ENCODE results near the gene SH3BP4.

SH3BP4 gene

DNA sequence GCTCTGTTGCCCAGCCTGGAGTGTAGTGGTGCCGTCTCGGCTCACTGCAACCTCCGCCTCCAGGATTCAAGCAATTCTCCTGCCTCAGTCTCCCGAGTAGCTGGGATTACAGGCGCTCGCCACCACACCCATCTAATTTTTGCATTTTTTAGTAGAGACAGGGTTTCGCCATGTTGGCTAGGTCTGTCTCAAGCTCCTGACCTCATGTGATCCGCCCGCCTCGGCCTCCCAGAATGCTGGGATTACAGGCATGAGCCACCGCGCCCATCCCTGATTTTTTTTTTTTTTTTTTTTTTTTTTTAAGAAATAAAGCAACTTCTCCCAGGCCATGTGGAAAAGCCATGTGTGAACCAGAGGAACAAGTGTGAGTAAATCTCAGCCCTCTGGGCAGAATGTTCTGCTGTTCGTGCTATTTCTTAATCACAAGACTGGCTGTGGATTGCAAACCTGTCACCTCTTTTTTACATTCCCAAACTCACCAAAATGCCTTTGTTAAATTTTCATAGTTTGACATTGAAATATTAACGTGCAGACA is 6.4 kb upstream of the SH3BP4 start:
- DNase-seq = no peak

DNA sequence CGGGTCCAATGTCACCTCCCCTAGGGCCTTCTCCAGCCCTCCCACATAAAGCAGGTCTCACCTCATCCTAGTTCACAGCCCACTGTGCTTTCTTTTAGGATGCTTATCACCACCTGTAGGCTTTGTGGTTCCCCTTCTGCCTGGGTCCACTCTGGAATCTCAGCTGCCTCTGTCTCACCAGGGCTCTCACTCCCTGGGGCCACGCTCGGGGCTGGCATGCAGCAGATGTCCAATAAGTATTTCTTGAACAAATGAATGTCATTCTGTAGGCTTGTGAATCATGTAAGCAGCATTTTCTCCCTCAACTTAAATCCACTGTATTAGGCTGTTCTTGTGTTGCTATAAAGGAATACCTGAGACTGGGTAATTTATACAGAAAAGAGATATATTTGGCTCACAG is 4.3 kb upstream of the SH3BP4 start:
- no peak for DNase-seq

- DNase-seq = no peak
Observed at GRCh38 chr2:234949762-234950434, 1.9 kb upstream of the SH3BP4 start.

DNA sequence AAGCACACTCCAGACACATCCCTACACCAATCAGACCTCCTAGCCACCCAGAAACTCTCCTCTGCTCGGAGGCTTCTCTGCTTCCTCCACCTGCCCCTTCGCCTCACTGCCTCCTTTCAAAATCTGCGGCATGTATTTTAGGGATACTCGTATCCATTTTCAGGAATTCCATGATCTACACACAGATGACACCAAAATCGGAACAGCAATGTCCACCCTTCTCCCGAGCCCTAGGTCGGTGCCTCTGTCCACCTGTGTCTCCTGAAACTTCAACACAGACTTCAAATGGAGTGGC is 1.4 kb upstream of the SH3BP4 start:
- DNase-seq = no peak

GRCh38 chr2:234950730-234951663 is 820 bp upstream of the SH3BP4 start:
- DNase-seq = no peak

DNA sequence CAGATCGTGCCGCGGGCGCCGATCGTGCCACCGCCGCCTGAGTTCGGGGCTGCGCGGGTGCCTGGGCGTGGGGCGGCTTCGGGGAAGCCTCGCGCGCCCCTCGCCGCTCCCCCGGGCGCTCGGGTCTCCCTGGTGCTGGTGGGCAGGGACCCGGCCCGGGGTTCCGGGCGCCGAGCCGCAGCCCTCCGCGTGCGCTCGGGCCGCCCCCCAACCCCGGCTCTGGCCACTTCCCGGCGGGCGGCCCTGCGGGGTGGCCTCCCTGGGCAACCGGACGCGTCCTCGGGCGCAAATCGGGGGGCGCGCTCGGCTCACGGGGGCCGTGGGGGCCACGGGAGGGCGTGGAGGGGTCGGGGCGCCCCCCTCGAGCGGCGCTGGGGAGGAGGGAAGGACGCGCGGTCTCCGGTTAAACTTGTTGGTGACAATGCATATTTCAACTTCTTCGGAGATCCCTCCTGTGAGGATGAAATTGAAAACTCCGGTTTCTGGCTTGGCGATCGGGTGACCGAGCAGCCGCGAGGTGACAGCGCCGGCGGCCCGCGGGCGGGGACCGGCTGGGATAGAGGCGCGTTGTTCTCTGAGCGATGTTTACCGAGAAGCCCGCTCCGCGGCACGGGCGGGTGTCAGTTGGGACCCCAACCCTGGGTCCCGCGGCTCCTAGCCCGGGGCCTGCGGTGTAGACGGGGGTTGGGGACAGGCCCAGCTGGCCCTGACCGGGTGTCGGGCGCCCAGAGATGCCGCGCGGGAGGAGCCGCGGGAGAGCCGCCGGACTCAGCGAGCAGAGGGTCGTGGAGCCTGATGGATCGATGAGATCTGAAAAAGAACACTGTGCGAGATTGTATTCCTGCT is 676 bp downstream of the SH3BP4 start:
- no peak for DNase-seq

DNA sequence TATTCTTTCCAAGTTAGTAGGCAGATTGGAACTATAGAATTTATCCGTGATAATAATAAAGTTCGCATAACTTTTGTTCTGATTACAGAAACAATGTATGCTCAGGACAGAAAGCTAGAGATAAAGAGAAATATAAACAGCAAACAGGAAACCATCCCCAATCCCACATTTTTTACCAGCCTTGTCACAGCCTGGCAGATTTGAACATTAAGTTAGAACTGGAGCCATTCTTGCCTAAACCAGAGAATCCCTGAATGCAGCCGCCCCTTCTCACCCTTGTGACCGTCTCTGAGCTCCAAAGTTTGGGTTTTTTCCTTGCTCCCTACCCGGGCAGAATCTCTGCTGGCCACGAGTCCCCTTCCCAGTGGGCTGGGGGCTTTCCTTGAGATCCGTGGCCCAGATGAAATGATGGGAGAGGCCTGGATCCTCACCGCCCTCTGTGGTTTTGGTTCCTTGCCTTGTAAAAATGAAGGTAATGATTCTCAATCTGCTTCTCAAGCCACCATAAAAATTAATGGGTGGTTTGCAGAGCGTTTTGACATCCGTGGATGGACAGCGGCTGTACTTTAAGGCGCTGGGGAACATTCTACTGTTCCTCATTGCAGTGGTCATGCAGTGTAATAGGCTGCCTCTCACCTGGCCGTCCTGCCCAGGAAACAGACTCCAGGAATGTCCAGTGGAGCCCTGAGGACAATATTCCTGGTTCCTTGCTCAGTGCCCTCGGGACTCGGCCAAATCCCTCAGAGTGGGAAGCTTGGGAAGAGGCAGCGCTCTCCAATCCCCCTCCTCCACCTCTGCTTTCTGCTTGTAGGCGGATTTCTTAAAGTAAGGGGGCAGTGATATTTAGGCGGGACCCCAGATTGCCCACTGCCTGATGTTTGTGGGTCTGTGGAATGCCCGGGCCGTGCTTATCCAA is 1.6 kb downstream of the SH3BP4 start:
- no peak for DNase-seq

DNA sequence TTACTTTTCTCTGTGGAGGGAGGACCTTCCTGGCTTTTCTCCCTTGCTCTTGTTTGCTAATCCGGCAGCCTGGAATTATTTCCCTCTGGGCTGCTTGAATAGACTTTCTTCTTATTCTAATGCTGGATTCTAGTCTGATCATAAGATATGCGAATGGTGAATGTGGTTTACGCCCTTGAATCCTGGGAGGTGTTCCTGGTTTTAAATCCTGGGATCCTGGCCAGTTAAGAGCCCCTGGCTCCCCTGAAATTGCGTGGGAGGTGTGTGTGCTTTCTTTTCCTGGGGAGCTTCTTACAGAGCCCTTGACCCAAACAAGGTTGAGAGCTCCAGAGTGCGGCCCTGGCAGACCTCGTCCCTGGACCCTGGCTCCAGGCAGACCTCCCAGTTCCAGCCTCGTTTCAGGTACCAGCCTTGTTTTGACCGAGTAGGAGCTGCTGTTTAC is 2.8 kb downstream of the SH3BP4 start:
- DNase-seq = no peak

DNA sequence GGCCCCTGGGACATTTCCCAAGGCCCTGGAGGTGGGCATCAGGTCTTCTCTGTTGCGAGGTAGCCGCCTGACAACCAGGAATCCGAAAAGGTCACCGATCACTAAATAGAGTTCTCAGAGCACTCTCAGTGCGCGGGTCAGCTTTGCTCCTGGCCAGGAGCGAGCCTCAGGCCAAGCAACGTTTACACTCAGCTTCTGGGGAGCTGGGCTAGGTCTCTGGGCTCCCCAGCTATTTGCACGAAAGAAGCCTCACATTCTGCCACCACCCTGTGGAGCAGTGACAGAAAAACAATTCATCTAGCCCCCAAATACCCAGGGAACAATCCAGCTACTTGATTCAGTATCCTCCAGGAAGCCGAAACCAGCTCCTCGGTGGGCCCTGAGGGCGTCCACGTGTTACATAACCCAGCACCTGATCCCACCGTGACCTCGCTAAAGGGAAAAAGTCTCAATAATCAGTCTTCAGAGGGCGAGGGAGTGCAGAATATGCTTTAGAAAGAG is 3.3 kb downstream of the SH3BP4 start:
- no peak for DNase-seq

DNA sequence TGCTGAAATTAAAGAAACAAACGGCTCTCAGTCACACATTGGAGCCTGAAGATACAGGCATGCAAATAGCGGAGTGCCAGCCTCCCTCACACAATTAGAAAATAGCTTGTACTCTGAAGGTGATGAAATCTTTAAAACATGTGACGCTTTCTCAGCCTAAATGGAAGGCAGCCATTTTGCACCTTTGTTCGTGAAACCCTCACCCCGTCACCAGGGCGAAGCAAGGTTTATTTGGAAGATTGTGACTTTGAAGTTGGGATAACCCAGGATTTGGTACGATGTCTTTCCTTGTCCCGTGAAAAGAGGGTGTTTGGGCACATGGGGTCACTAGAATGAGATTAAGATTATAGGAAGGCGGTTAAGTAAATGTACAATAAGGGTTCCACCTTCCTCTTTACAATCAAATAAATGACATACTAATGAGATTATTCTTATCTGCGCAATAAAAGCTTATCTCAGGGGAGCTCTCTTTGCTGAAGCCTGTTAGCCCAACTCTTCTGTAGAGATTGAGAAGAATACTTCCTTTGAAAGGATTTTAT is 4.2 kb downstream of the SH3BP4 start:
- no peak for DNase-seq

GRCh38 chr2:234957834-234958135 is 6.0 kb downstream of the SH3BP4 start:
- no peak for DNase-seq

DNA sequence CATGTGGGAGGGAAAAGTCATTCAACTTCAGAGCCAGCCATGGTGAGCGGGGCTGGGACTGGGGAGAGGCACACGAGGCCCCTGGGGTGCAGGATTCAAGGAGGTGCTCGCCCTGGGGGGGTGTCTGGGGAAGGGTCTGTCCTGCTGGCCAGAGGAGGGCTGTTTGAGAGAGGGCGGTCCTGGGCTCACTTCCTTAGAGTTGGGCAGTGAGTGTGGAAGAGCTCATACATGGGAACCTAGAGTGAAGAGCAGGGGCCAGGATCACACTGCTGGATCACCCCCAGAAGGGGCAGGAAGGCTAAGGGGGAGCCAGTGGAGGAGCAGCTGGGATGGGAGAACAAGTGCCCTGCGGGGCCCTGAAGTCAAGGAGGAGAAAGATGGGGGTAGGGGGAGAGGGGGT is 6.5 kb downstream of the SH3BP4 start:
- no peak for DNase-seq

- no peak for DNase-seq
Observed at GRCh38 chr2:234958746-234959395, 7.1 kb downstream of the SH3BP4 start.

GRCh38 chr2:234960175-234961088 is 8.6 kb downstream of the SH3BP4 start:
- DNase-seq = no peak

DNA sequence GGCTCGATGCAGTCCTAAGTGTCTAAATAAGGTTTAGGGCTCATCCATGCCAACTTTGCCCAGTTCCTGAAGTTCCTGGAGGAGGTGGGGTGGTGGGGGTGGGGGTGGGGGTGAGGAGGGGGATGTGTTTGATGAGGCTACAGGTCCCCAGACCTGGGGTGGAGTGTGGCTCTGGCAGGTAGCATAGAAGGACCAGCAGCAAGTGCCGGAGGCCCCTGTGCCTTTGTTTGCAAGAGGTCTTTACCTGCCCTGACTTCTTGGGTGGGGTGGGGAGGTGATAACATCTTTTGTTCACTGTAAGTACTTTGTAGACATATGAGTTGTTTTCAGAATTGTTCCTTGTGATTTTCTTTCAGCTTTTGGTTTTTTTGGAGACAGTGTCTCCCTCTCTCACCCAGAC is 10.0 kb downstream of the SH3BP4 start:
- DNase-seq = no peak

GRCh38 chr2:234963773-234964615 is 12.2 kb downstream of the SH3BP4 start:
- no peak for DNase-seq

- DNase-seq = no peak
Observed at GRCh38 chr2:234964631-234965461, 13.0 kb downstream of the SH3BP4 start.

DNA sequence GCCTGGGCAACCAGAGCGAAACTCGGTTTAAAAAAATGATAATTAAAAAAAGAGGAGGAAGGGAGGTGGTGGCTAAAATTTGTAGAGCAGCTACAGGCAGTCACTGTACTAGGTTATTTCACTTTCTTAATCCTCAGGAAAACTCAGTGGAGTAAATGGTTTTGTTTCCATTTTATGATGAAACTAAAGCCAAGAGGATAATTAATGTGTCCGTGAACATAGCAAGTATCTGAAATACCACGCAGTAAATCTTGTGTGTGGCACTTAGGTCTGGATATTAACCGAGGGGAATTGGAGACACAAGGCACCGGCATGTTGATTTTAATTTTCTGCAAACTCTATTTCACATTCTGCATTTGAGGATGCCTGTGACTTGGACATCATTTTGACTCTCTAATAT is 14.5 kb downstream of the SH3BP4 start:
- DNase-seq = no peak
